B cell (primary cell): ENCODE data around the gene CYP3A4. TPM values are rescaled to one million over a fixed set of nuclear protein-coding genes. Genes with fewer than 3 reads are reported as not detected.

Experiments used
- ATAC-seq: fragments of 200-7000 bp; cut with Tn5 transposase; one replicate; pipeline ENCODE4 v1.10.0; 2021; ENCODE audit warnings: low read depth, mild to moderate bottlenecking, moderate number of reproducible peaks, moderate library complexity
- CTCF ChIA-PET: fragments of 350-600 bp; sonication (Branson Sonifier 250); formaldehyde crosslinking; loops from one replicate; lab custom pipeline; 2021; ENCODE audit warnings: antibody characterized with exemption, inconsistent platforms; lab: Charles Lee
- POLR2A ChIA-PET: fragments of 350-600 bp; sonication (Branson Sonifier 250); formaldehyde crosslinking; loops from one replicate; lab custom pipeline; 2021; ENCODE audit warnings: antibody characterized with exemption; lab: Charles Lee
- DNase-seq: peaks from one replicate; pipeline ENCODE4 v3.0.0; 2013
- H2AFZ ChIP-seq: 2 replicates; pipeline ENCODE4 v1.6.1; 2012; ENCODE audit warnings: mild to moderate bottlenecking, low read depth, low read length; ENCODE audit not compliant: insufficient read depth, poor library complexity, severe bottlenecking
- H3K27ac ChIP-seq, 2 donors: 1 replicate in 1 of 2; 2 replicates in 1 of 2; pipeline ENCODE4 v1.5.1; 2012 to 2013; ENCODE audit warnings: low read length in 2 of 2, mild to moderate bottlenecking in 2 of 2, moderate library complexity in 1 of 2
- H3K27me3 ChIP-seq, 4 experiments: fragments of 200-600 bp in 1 of 4; sonication (generic) in 1 of 4; replicated peaks in 1 of 4; 1 replicate in 2 of 4; 2 replicates in 2 of 4; pipeline versions ENCODE4 v1.6.1 to v1.7.0; 2013 to 2016; ENCODE audit warnings: low read length in 3 of 4, mild to moderate bottlenecking in 2 of 4, mixed read lengths in 1 of 4, moderate library complexity in 1 of 4; ENCODE audit not compliant: insufficient read depth in 4 of 4, control insufficient read depth in 3 of 4; ENCODE audit errors: control extremely low read depth in 1 of 4
- H3K36me3 ChIP-seq, 2 experiments: replicated peaks in 1 of 2; 1 replicate in 1 of 2; 2 replicates in 1 of 2; pipeline versions ENCODE4 v1.6.1 to v1.7.1; 2013; ENCODE audit warnings: low read length in 1 of 2; ENCODE audit not compliant: insufficient read depth in 2 of 2, control insufficient read depth in 1 of 2; ENCODE audit errors: control extremely low read depth in 1 of 2, extremely low read depth in 1 of 2
- H3K4me1 ChIP-seq, 2 donors: fragments of 200-600 bp in 1 of 2; sonication (generic) in 1 of 2; 1 replicate in 1 of 2; 2 replicates in 1 of 2; pipeline versions ENCODE4 v1.5.1 to v1.6.1; 2013 to 2017; ENCODE audit warnings: low read length in 2 of 2; ENCODE audit not compliant: control insufficient read depth in 2 of 2, insufficient read depth in 2 of 2
- H3K4me2 ChIP-seq: replicated peaks from 2 replicates; pipeline ENCODE3; 2012; ENCODE audit warnings: mild to moderate bottlenecking, low read depth, low read length; ENCODE audit not compliant: poor library complexity, severe bottlenecking
- H3K4me3 ChIP-seq, 5 experiments: fragments of 200-600 bp in 1 of 5; sonication (generic) in 1 of 5; 1 replicate in 3 of 5; 2 replicates in 2 of 5; pipeline versions ENCODE4 v1.5.1 to v1.7.0; 2011 to 2016; ENCODE audit warnings: low read length in 4 of 5, mild to moderate bottlenecking in 4 of 5, low read depth in 2 of 5, control low read depth in 1 of 5, moderate library complexity in 1 of 5; ENCODE audit not compliant: insufficient read depth in 1 of 5; ENCODE audit errors: control extremely low read depth in 1 of 5, extremely low read depth in 1 of 5
- H3K79me2 ChIP-seq: fragments of 200-600 bp; sonication (generic); one replicate; pipeline ENCODE4 v1.6.0; 2016; ENCODE audit warnings: low read length; ENCODE audit not compliant: control insufficient read depth, insufficient read depth
- H3K9ac ChIP-seq: fragments of 200-600 bp; sonication (generic); 2 replicates; pipeline ENCODE4 v1.6.1; 2017; ENCODE audit warnings: mild to moderate bottlenecking, low read length, moderate library complexity
- H3K9me3 ChIP-seq, 3 donors: one replicate each; pipeline versions ENCODE4 v1.6.1 to v1.7.1; 2013; ENCODE audit warnings: low read length in 2 of 3; ENCODE audit not compliant: control insufficient read depth in 2 of 3, insufficient read depth in 1 of 3; ENCODE audit errors: control extremely low read depth in 1 of 3
- H4K20me1 ChIP-seq: 2 replicates; pipeline ENCODE4 v1.6.0; 2012; ENCODE audit warnings: mild to moderate bottlenecking, low read length; ENCODE audit not compliant: insufficient read depth, control insufficient read depth, poor library complexity, severe bottlenecking
- H3K27ac Mint-ChIP-seq: one replicate; pipeline ENCODE4 v1.8.0; 2021; ENCODE audit warnings: mixed read lengths
- H3K27me3 Mint-ChIP-seq: one replicate; pipeline ENCODE4 v1.8.0; 2021; ENCODE audit warnings: mixed read lengths
- H3K4me1 Mint-ChIP-seq: one replicate; pipeline ENCODE4 v1.8.0; 2021; ENCODE audit warnings: mixed read lengths
- H3K4me3 Mint-ChIP-seq: one replicate; pipeline ENCODE4 v1.8.0; 2021; ENCODE audit warnings: mixed read lengths
- H3K9me3 Mint-ChIP-seq: one replicate; pipeline ENCODE4 v1.8.0; 2022; ENCODE audit warnings: mixed read lengths; ENCODE audit not compliant: insufficient read depth
- EZH2 ChIP-seq: IDR thresholded peaks from 2 replicates; pipeline ENCODE4 v1.6.1; 2012; ENCODE audit warnings: borderline replicate concordance, low read depth, mild to moderate bottlenecking, moderate library complexity, low read length; ENCODE audit not compliant: insufficient read depth, poor library complexity, severe bottlenecking
- WGBS: methylation state at CpG from one replicate; pipeline ENCODE4 v1.1.5; 2013; ENCODE audit warnings: missing lambda C conversion rate; ENCODE audit not compliant: insufficient coverage; 5-methylcytosine and 5-hydroxymethylcytosine counted together
- intact Hi-C: fragments of 100-400 bp; cut with micrococcal nuclease; formaldehyde crosslinking; loops from one replicate; pipeline ENCODE4 v1.10.0; 2022
- polyA plus RNA-seq: library from polyadenylated mRNA; depleted of rRNA; stranded (reverse); fragments of >200 nt; gene quantifications from 2 replicates; pipeline ENCODE4 v1.2.3, GENCODE V29; 2012
- total RNA-seq, 2 donors: library from RNA; stranded (reverse); fragments of 120-200 nt in 1 of 2; gene quantifications; 1 replicate in 1 of 2; 2 replicates in 1 of 2; pipeline versions ENCODE4 v1.2.3 to v1.2.4, GENCODE V29; 2013 to 2022
- TF ChIP-seq, protein P1 (sequence below): fragments of 200-600 bp; IDR thresholded peaks from one replicate; pipeline ENCODE4 v1.8.0; 2022; ENCODE audit warnings: antibody characterized with exemption, mild to moderate bottlenecking

CYP3A4 gene
- total and polyA plus RNA-seq, 2 donors (not counting 1 experiment from before 2014, with no cell fraction given), result not detected

DNA sequence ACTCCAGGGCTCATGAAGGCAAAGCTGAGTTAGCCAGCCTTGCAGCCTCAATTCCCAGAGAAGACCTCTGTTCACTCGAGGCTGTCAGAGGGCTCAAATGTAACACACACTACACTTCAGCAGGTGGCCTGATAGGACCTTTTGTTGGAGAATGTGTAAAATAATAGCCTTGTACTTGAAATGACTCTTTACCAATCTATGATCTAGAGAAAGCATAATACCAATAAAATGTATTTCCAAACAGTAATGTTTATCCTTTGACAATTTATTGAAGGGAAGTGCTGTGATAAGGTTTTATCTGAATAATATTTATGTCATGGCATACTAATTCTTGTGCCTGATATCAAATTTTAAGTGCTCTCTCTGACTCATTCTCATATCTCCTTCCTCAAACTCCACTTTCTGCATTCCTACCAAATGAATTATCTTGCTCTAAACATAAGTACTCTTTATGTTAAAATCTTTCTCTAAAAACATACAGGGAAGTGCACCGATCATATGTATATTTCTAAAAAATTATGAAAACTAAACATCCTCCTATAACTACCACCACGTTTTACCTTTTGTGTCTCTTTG, 69.9 kb downstream of the CYP3A4 start:
- no peak overlapping the region for H3K4me2 ChIP-seq
- no peak overlapping the region for H3K27ac ChIP-seq
- H3K36me3 ChIP-seq, result no peaks in the 10 kb centered on the region
- intact Hi-C loops, result no loop called here
- H3K9ac ChIP-seq, result no peak overlapping the region
- no peaks in the 10 kb centered on the region for H3K27me3 ChIP-seq
- POLR2A ChIA-PET, result no interaction called here
- H3K27me3 Mint-ChIP-seq, result peaks cover 4% of the 10 kb centered on the region
- ATAC-seq (no peak), DNase-seq (no peak)
- H4K20me1 ChIP-seq, result no peaks in the 10 kb centered on the region
- no peaks in the 10 kb centered on the region for H3K4me1 Mint-ChIP-seq
- H3K4me3 ChIP-seq, result no peak overlapping the region
- no CpG with 5 or more reads among the region's 3 CpGs for WGBS
- no peak overlapping the region for H3K27ac Mint-ChIP-seq
- CTCF ChIA-PET, result no interaction called here
- no peaks in the 10 kb centered on the region for H3K4me1 ChIP-seq
- no peak overlapping the region for H3K4me3 Mint-ChIP-seq
- H3K79me2 ChIP-seq, result no peaks in the 10 kb centered on the region
- H3K9me3 ChIP-seq, result no peaks in the 10 kb centered on the region
- H3K9me3 Mint-ChIP-seq, result no peaks in the 10 kb centered on the region
- no peak overlapping the region for H2AFZ ChIP-seq
- TF ChIP-seq, protein P1, sequence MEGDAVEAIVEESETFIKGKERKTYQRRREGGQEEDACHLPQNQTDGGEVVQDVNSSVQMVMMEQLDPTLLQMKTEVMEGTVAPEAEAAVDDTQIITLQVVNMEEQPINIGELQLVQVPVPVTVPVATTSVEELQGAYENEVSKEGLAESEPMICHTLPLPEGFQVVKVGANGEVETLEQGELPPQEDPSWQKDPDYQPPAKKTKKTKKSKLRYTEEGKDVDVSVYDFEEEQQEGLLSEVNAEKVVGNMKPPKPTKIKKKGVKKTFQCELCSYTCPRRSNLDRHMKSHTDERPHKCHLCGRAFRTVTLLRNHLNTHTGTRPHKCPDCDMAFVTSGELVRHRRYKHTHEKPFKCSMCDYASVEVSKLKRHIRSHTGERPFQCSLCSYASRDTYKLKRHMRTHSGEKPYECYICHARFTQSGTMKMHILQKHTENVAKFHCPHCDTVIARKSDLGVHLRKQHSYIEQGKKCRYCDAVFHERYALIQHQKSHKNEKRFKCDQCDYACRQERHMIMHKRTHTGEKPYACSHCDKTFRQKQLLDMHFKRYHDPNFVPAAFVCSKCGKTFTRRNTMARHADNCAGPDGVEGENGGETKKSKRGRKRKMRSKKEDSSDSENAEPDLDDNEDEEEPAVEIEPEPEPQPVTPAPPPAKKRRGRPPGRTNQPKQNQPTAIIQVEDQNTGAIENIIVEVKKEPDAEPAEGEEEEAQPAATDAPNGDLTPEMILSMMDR, result no peak
- TF ChIP-seq EZH2, result no peak

DNA sequence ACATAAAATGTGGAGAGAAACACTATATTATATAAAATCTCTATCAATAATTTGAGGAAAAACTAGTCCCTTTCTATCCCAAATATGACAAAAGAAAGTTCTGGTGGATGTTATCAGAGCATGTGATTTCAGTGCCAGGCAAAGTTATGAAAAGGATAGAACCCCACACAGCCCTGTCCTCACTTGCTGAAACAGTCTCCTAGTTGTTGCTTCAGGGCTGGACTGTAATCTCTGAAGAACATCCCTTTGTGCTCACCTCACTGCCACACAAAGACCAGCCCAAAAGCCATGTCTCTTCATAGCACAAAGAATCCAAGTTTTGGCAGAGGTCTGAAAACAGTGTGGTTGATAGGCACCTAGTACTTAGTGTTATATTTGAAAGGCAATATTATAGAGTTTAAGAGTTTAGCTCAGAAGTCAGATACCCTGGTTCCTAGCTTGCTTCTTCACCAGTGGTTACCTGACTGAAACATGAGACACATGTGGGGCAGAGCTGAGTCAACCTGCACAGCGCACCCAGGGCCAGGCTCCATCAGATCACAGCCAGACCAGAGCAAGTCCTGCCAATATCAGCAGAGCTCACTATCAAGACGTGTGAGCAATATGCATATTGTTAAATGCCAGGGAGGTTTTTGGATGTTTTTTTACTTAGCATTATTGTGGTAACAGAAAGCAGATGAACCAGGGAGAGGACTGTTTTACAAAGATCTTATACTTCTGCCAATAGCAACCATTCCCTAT, 74.0 kb downstream of the CYP3A4 start:
- no peaks in the 10 kb centered on the region for H3K4me1 ChIP-seq

More for the DNA sequence above, 74.0 kb downstream of the CYP3A4 start:
- H3K27me3 ChIP-seq, result no peaks in the 10 kb centered on the region
- no peak overlapping the region for H3K4me3 Mint-ChIP-seq
- no peaks in the 10 kb centered on the region for H3K4me1 Mint-ChIP-seq
- H3K4me3 ChIP-seq, result no peak overlapping the region
- H3K9me3 ChIP-seq, result peaks cover 1 to 7% (median 4%) of the 10 kb centered on the region in 3 donors
- no peak overlapping the region for H2AFZ ChIP-seq
- WGBS, result 100% methylated on average over 1 of the region's 2 CpGs
- TF ChIP-seq EZH2, result no peak
- TF ChIP-seq, protein P1, result no peak
- no peaks in the 10 kb centered on the region for H3K9me3 Mint-ChIP-seq
- no peak overlapping the region for H3K27ac ChIP-seq
- H3K79me2 ChIP-seq, result no peaks in the 10 kb centered on the region
- H3K27me3 Mint-ChIP-seq, result no peaks in the 10 kb centered on the region
- POLR2A ChIA-PET, result no interaction called here
- H3K4me2 ChIP-seq, result no peak overlapping the region
- CTCF ChIA-PET, result no interaction called here
- intact Hi-C loops, result no loop called here
- no peaks in the 10 kb centered on the region for H3K36me3 ChIP-seq
- H3K27ac Mint-ChIP-seq, result no peak overlapping the region
- DNase-seq (no peak), ATAC-seq (no peak)
- H3K9ac ChIP-seq, result no peak overlapping the region
- H4K20me1 ChIP-seq, result no peaks in the 10 kb centered on the region
